ENCODE data around the gene TTC39A. TPM values are rescaled to one million over a fixed set of nuclear protein-coding genes. Genes with fewer than 3 reads are reported as not detected.

Gene TTC39A
- total RNA-seq, 1 donor from 2014 or later, result 18.0 TPM

GRCh38 chr1:51247022-51247421 is 83.3 kb downstream of the TTC39A start:
- DNase-seq (no peak), ATAC-seq (no peak)
- intact Hi-C loops (cut with micrococcal nuclease), result no loop called here

- ATAC-seq (no peak), DNase-seq (no peak)
- intact Hi-C loops (cut with micrococcal nuclease), result no loop called here
Measured at GRCh38 chr1:51242546-51242945, 87.8 kb downstream of the TTC39A start.

GRCh38 chr1:51241119-51241518 is 89.2 kb downstream of the TTC39A start:
- no peak for DNase-seq
- no peak for ATAC-seq
- intact Hi-C loops (cut with micrococcal nuclease), result no loop called here

- ATAC-seq, result no peak
- intact Hi-C loops (cut with micrococcal nuclease), result no loop called here
- DNase-seq, result no peak
Measured at GRCh38 chr1:51240084-51240483, 90.3 kb downstream of the TTC39A start.

- DNase-seq (no peak), ATAC-seq (no peak)
- intact Hi-C loops (cut with micrococcal nuclease), result no loop called here
Measured at GRCh38 chr1:51238034-51238403, 92.3 kb downstream of the TTC39A start.

- intact Hi-C loops (cut with micrococcal nuclease), result no loop called here
- no peak for DNase-seq
Measured at GRCh38 chr1:51237351-51238033, 92.9 kb downstream of the TTC39A start.

More at GRCh38 chr1:51237351-51238033, 92.9 kb downstream of the TTC39A start:
- ATAC-seq, result no peak

Other genes starting within 250 kb of the TTC39A start
- not detected for gene C1orf185, start 228.3 kb downstream of the TTC39A start, total RNA-seq
- gene RNF11, start 94.3 kb downstream of the TTC39A start, total RNA-seq, result 118 TPM
- 71.6 TPM for gene EPS15, start 188.7 kb upstream of the TTC39A start, total RNA-seq